Measurements from ENCODE around the gene GM2A.
"Not testable (repeated sequence)": the region's sequence is repeated elsewhere in the genome, so short reads cannot be mapped to it uniquely, and the experiment has no call there.

Gene GM2A

DNA sequence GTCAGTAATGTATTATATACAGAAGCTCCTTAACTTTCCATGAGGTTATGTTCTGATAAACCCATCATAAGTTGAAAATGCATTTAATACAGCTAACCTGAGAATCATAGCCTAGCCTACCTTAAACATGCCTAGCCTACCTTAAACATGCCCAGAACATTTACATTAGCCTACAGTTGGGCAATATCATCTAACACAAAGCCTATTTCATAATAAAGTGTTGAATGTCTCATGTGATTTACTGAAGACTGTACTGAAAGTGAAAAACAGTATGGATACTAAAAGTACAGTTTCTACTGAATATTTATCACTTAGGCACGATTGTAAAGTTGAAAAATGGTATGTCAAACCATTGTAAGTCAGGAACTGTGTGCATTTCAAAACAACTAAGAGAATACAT, 1.6 kb downstream of the GM2A start:
- no peak for DNase-seq

GRCh38 chr5:151254990-151255389, 2.0 kb downstream of the GM2A start:
- not testable (repeated sequence) for DNase-seq

DNA sequence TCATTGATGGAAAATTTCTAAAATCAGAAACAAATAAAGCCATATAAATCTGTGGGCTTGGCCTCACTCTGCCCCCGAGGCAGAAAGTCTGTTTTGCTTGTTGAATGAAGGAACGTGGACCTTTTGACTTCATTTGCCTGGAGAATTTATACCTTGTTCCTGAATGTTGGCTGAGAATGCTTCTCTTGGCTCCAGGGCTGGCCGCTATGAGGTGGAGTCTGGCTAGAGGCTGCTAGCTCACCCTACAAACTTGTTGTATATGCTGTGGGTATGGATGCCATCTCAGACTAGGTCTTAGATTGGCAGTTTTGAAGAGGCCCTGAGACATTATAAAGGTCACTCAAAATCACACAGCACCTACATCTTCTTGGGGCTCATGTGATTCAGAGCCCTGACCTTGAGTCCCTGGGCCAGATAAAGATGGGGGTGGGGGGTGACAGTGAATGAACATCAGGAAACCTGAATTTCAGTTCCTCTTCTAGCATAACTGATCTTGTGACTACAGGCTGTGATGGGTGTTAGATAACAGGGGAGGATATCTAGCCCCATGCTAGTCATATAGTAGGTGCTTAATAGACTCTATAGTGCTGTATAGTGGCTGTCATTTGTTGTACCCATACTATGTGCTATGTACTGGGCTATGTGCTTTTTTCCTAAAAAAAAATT, 2.8 kb downstream of the GM2A start:
- DNase-seq: no peak

- no peak for DNase-seq
These were observed 4.8 kb downstream of the GM2A start for GRCh38 chr5:151257731-151258181.

- no peak for DNase-seq
These were observed 5.2 kb downstream of the GM2A start for GRCh38 chr5:151258201-151258611.

DNA sequence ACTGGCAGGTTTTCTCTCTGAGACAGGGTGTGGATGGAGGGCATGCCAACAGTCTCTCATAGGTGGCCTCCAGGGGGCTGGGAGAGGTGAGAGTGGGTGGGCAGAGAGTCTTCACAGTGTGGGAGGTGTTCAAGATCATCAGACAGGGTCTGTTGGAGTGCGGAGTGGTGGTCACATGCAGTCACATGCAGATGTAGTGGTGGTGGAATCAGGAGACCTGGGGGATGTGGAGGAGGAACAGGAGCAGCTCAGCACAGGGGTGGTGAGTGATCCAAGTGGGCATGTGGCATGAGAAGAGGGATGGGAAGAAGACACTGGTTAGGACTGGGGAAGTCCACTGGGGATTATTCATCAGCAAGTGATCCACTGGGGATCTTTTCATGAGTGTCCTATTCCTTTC, 5.8 kb downstream of the GM2A start:
- DNase-seq: no peak

- no peak for DNase-seq
These were observed 6.9 kb downstream of the GM2A start for GRCh38 chr5:151259931-151260330.

GRCh38 chr5:151262532-151262931, 9.5 kb downstream of the GM2A start:
- no peak for DNase-seq

- no peak for DNase-seq
These were observed 11.1 kb downstream of the GM2A start for GRCh38 chr5:151264113-151264512.

DNA sequence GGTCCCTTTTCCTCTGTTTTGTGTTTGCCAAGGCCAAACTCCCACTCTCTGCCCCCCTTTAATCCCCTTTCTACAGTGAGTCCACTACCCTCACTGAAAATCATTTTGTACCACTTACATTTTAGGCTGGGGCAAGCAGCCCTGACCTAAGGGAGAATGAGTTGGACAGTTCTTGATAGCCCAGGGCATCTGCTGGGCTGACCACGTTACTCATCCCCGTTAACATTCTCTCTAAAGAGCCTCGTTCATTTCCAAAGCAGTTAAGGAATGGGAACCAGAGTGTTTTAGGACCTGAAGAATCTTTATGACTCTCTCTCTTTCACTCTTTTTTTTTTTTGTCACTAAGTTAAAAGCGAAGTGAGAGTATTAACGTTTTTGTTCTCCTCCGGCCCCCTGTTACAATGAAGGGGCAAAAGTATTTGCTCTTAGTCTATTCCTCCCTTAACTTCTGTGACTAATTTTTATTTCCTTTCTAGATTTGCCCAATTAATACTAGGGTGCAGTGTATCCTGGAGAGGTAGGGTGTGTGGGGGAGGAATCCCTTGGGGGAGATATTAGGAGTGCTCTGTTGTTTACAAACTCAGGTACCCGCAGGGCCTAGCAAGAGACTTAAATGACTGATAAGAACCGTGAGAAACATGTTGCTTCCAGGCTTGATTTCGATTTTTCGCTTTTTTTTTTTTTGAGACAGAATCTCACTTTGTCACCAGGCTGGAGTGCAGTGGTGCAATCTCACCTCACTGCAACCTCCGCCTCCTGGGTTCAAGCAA, 14.7 kb downstream of the GM2A start:
- no peak for DNase-seq

- DNase-seq: no peak
These were observed 17.6 kb downstream of the GM2A start for GRCh38 chr5:151270599-151270998.

GRCh38 chr5:151271336-151271735, 18.4 kb downstream of the GM2A start:
- no peak for DNase-seq

- DNase-seq: no peak
These were observed 21.7 kb downstream of the GM2A start for GRCh38 chr5:151274666-151275065.

- DNase-seq: no peak
These were observed 22.8 kb downstream of the GM2A start for GRCh38 chr5:151275803-151276202.

- DNase-seq: no peak
These were observed 25.9 kb downstream of the GM2A start for GRCh38 chr5:151278845-151279244.

DNA sequence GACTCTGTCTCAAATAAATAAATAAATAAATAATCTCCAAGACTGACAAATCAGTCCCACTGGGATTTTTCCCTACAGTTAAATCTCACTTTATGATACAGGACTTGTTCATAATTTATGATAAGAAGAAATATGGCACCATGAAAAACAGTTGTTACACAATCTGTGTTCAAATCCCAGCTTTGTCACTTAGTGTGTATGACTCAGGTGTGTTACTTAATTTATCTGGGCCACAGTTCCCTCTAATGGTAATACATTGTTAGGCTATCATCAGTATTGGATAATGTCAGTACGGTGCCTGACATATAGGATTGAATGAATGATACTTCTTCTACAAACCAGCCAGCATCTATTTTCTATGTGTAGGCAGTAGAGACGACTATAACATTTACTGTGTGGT, 27.5 kb downstream of the GM2A start:
- no peak for DNase-seq

DNA sequence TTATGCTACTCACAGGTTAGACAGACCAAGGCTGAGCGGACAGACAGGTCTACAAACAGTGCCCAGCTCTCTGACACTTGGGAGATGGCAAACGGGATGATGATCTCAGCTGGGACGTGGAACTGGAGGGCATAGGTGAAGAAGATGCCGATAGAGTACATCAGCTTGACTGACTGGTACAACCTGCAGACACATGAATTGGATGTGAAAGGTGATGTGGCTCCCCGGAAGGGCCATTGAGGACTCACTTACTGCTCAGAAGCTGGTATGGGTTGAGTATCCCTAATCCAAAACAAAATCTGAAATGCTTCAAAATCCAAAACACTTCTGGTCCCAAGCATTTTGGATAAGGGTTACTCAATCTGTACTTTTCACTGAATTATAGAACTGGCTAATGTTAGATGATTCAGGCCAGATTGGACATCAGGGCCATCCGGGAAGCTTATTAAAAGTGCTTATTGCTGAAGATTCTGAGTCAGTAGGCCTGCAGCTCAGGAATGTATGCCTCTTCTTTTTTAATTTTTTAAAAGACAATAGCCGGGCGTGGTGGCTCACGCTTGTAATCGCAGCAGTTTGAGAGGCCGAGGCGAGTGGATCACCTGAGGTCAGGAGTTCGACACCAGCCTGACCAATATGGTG, 28.1 kb downstream of the GM2A start:
- DNase-seq: no peak

DNA sequence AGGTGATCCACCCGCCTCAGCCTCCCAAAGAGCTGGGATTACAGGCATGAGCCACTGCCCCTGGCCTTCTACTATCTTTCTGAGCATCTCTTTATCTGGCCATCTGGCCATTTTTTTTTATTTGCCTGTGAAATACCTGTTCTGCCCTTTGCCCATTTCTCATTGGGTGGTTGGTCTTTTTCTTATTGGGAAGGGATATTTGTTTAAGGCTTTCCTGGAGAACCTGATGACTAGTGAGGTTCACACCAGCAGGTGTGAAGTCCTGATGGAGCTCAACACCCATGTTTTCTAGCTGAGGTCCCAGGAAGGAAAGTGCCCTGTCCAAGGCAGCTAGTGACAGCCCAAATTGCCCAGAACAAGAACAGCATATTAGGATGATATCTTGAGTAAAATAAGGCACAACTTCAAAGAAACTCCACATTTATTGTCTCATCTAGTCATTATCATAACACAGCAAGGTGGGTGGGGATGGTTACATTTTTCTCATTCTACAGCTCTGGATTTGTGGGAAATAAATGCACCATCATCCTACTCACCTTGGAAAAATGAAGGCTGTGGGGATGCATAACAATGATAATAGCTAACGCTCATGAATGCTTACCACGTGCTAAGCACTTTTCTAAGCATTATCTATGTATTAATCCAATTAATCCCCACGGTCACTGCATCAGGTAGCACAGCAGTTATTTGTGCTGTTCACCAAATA, 30.3 kb downstream of the GM2A start:
- DNase-seq: no peak

DNA sequence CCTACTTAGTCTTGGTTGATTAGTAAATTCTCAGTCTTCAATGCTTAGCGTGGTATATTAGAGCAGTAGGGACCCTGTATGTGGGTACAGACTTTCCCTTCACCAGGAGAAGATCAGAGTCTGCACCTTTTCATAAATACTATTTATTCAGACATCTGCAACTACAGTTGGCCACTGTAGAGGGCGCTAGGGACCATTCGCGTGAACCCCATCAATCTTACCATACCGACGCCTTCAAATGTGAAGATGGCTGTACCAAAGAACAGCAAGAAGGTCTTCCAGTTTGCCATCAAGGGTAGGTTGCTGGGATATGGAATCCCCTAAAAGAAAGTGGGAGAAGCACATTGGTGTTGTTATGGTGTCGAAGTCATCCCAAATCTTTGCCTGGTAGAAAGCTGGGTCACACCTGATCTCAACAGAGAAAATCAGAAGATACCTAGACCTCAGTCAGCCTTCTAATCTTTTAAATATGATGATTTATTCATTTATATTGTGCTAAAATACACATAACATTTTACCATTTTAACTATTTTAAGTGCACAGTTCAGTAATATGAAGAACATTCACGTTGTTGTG, 31.5 kb downstream of the GM2A start:
- DNase-seq: no peak

GRCh38 chr5:151285683-151286082, 32.7 kb downstream of the GM2A start:
- DNase-seq: no peak

- no peak for DNase-seq
These were observed 33.3 kb downstream of the GM2A start for GRCh38 chr5:151286246-151286645.

- no peak for DNase-seq
These were observed 35.2 kb downstream of the GM2A start for GRCh38 chr5:151288180-151288579.

DNA sequence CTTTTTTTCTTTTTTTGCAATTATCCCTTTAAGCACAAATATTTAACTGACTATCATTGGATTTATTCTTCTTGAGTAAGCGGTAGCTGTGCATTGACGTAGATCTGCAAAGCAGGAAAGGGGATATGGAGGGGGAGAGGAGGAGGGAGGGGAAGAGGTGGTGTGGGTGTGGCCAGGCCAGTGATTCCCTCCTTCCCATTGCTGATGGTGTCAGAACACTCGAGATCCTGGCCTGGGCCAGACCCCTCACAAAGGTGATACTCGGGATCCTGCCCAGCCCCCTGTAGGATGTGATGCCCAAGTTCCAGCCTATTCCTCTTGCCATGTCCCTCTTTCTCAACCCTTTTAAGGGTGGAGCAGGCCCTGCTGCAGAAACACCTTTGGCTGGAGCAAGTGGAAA, 40.6 kb downstream of the GM2A start:
- no peak for DNase-seq
